A673 (cell line): ENCODE measurements around the gene SIK3. TPM values are rescaled to one million over a fixed set of nuclear protein-coding genes. Genes with fewer than 3 reads are reported as not detected.
A peak's percentile ranks its signal among the peaks of the same experiment; 100 is the strongest.

Source experiments
- BruUV-seq: library from RNA; stranded (reverse); fragments of 400-500 nt; replicated peaks from 2 replicates; lab custom pipeline; 2021; lab: Mats Ljungman, UMichigan
- CTCF ChIA-PET: fragments of 300-600 bp; sonication (Branson Sonifier 250); formaldehyde crosslinking; loops from one replicate; lab custom pipeline; 2022; ENCODE audit warnings: antibody characterized with exemption; lab: Charles Lee
- POLR2A ChIA-PET: fragments of 300-600 bp; sonication (Branson Sonifier 250); formaldehyde crosslinking; loops from one replicate; lab custom pipeline; 2022; ENCODE audit warnings: antibody characterized with exemption; ENCODE audit not compliant: low non-redundant PET; lab: Charles Lee
- DNase-seq: peaks from one replicate; pipeline ENCODE4 v3.0.0-alpha.2; 2015; ENCODE audit warnings: low spot score
- H3K27ac ChIP-seq: fragments of 200-600 bp; sonication (generic); 2 replicates; pipeline ENCODE4 v1.5.1; 2016; ENCODE audit warnings: mixed run types, low read depth, mild to moderate bottlenecking, mixed read lengths, antibody characterized with exemption, low read length; ENCODE audit not compliant: poor library complexity, severe bottlenecking
- H3K27me3 ChIP-seq: fragments of 200-600 bp; sonication (generic); replicated peaks from 2 replicates; pipeline ENCODE4 v1.6.1; 2017; ENCODE audit warnings: mixed run types, low read depth, mild to moderate bottlenecking, mixed read lengths, antibody characterized with exemption, low read length; ENCODE audit not compliant: insufficient read depth, poor library complexity
- H3K36me3 ChIP-seq: fragments of 200-600 bp; sonication (generic); 2 replicates; pipeline ENCODE4 v1.6.1; 2016; ENCODE audit warnings: mixed run types, mild to moderate bottlenecking, mixed read lengths, antibody characterized with exemption, low read length; ENCODE audit not compliant: insufficient read depth, poor library complexity, severe bottlenecking
- H3K4me1 ChIP-seq: fragments of 200-600 bp; sonication (generic); 2 replicates; pipeline ENCODE4 v1.6.1; 2017; ENCODE audit warnings: mixed run types, mild to moderate bottlenecking, mixed read lengths, antibody characterized with exemption, low read length; ENCODE audit not compliant: insufficient read depth, poor library complexity, severe bottlenecking
- H3K4me3 ChIP-seq: fragments of 200-600 bp; sonication (generic); 2 replicates; pipeline ENCODE4 v1.5.1; 2016; ENCODE audit warnings: low read depth, mixed run types, mild to moderate bottlenecking, mixed read lengths, low read length; ENCODE audit not compliant: poor library complexity, severe bottlenecking
- H3K9me3 ChIP-seq: fragments of 200-600 bp; sonication (generic); 2 replicates; pipeline ENCODE4 v1.6.1; 2016; ENCODE audit warnings: mixed run types, low read depth, mild to moderate bottlenecking, mixed read lengths, antibody characterized with exemption, low read length; ENCODE audit not compliant: poor library complexity, severe bottlenecking
- CTCF ChIP-seq: fragments of 300-800, 200-600 bp; sonication (generic); conservative IDR thresholded peaks from 2 replicates; pipeline ENCODE4 v1.5.1; 2017; ENCODE audit warnings: low read depth, mild to moderate bottlenecking, antibody characterized with exemption, low read length, moderate library complexity, mixed read lengths
- EZH2 ChIP-seq: fragments of 200-600 bp; sonication (generic); IDR thresholded peaks from 2 replicates; pipeline ENCODE4 v1.6.1; 2017; ENCODE audit warnings: borderline replicate concordance, low read depth, mild to moderate bottlenecking, mixed read lengths, antibody characterized with exemption, low read length; ENCODE audit not compliant: poor library complexity, severe bottlenecking
- intact Hi-C: fragments of 100-400 bp; cut with micrococcal nuclease; formaldehyde crosslinking; loops from one replicate; pipeline ENCODE4 v1.10.0; 2022; ENCODE audit not compliant: unreplicated experiment
- total RNA-seq: library from RNA; stranded (reverse); gene quantifications from 2 replicates; pipeline ENCODE4 v1.2.3, GENCODE V29; 2021

Gene SIK3
- total RNA-seq, 1 experiment from 2014 or later = 81.7 TPM

- intact Hi-C loops = no loop called here
- H3K27ac ChIP-seq = no peak overlapping the region
- ChIA-PET POLR2A (no interaction called here), CTCF (no interaction called here)
- no peaks in the 10 kb centered on the region for H3K36me3 ChIP-seq
- H3K4me3 ChIP-seq = no peak overlapping the region
- no peaks in the 10 kb centered on the region for H3K9me3 ChIP-seq
- TF ChIP-seq EZH2 (no peak), CTCF (no peak)
- H3K27me3 ChIP-seq = no peaks in the 10 kb centered on the region
- no TSS peak for BruUV-seq
- H3K4me1 ChIP-seq = peaks cover 44% of the 10 kb centered on the region
- DNase-seq = no peak
Measured at GRCh38 chr11:116990811-116991210, 107.4 kb downstream of the SIK3 start.

- intact Hi-C loops = no loop called here
- POLR2A ChIA-PET = no interaction called here
Measured at GRCh38 chr11:116990061-116990473, 108.2 kb downstream of the SIK3 start.

GRCh38 chr11:116989184-116989583, 109.0 kb downstream of the SIK3 start:
- peaks cover 59% of the 10 kb centered on the region for H3K4me1 ChIP-seq
- no peaks in the 10 kb centered on the region for H3K36me3 ChIP-seq
- H3K4me3 ChIP-seq = no peak overlapping the region
- POLR2A ChIA-PET = no interaction called here
- BruUV-seq = no TSS peak
- no peaks in the 10 kb centered on the region for H3K9me3 ChIP-seq
- H3K27me3 ChIP-seq = no peaks in the 10 kb centered on the region
- DNase-seq = no peak
- CTCF ChIA-PET = no interaction called here
- peak overlapping the region; percentile 35 for H3K27ac ChIP-seq
- intact Hi-C loops = no loop called here
- TF ChIP-seq CTCF (no peak), EZH2 (no peak)

More at GRCh38 chr11:116990061-116990473, 108.2 kb downstream of the SIK3 start:
- CTCF ChIA-PET = no interaction called here
- no peak overlapping the region for H3K4me3 ChIP-seq
- no peak for TF ChIP-seq CTCF
- TF ChIP-seq EZH2 = no peak
- no peaks in the 10 kb centered on the region for H3K36me3 ChIP-seq
- peaks cover 51% of the 10 kb centered on the region for H3K4me1 ChIP-seq
- H3K27me3 ChIP-seq = no peaks in the 10 kb centered on the region
- no peak for DNase-seq
- no peaks in the 10 kb centered on the region for H3K9me3 ChIP-seq
- BruUV-seq = no TSS peak
- H3K27ac ChIP-seq = no peak overlapping the region
